HepG2 (cell line): Measurements from ENCODE around the gene TSTD2. TPM values are rescaled to one million over a fixed set of nuclear protein-coding genes. Genes with fewer than 3 reads are reported as not detected.

Experiments
- BORCS8-MEF2B ChIP-seq: sonication (generic); formaldehyde crosslinking; IDR thresholded peaks from 2 replicates; pipeline ENCODE4 v1.8.0; 2022; ENCODE audit warnings: mild to moderate bottlenecking, missing genetic modification reagents
- FLYWCH1 ChIP-seq: sonication (generic); formaldehyde crosslinking; IDR thresholded peaks from 2 replicates; pipeline ENCODE4 v1.8.1; 2023; ENCODE audit warnings: mild to moderate bottlenecking, missing genetic modification reagents
- GTF2F1 ChIP-seq: fragments of 150-350 bp; IDR thresholded peaks from 2 replicates; pipeline ENCODE4 v1.6.1; 2014; ENCODE audit warnings: low read length
- MTF1 ChIP-seq: sonication (generic); formaldehyde crosslinking; IDR thresholded peaks from 2 replicates; pipeline ENCODE4 v1.5.0; 2020; ENCODE audit warnings: missing genetic modification reagents
- MXI1 ChIP-seq: IDR thresholded peaks from 3 replicates; pipeline ENCODE4 v1.6.1; 2012; ENCODE audit warnings: low read depth, low read length, inconsistent platforms, borderline replicate concordance
- TAF1 ChIP-seq: sonication (generic); formaldehyde crosslinking; IDR thresholded peaks from 2 replicates; pipeline ENCODE4 v1.4.0; 2020; ENCODE audit warnings: missing genetic modification reagents
- ZBTB3 ChIP-seq: sonication (generic); formaldehyde crosslinking; IDR thresholded peaks from 2 replicates; pipeline ENCODE4 v1.4.0; 2020; ENCODE audit warnings: low read depth, mild to moderate bottlenecking, moderate library complexity, missing genetic modification reagents, borderline replicate concordance
- ZBTB44 ChIP-seq: sonication (generic); formaldehyde crosslinking; IDR thresholded peaks from 2 replicates; pipeline ENCODE4 v1.4.0; 2020; ENCODE audit warnings: missing genetic modification reagents
- ZNF253 ChIP-seq: sonication (generic); formaldehyde crosslinking; IDR thresholded peaks from 2 replicates; pipeline ENCODE4 v1.8.0; 2022; ENCODE audit warnings: mild to moderate bottlenecking, missing genetic modification reagents, borderline replicate concordance
- ZNF280D ChIP-seq: sonication (generic); formaldehyde crosslinking; IDR thresholded peaks from 2 replicates; pipeline ENCODE4 v1.5.1; 2020; ENCODE audit warnings: mild to moderate bottlenecking, missing genetic modification reagents
- ZNF318 ChIP-seq: sonication (generic); formaldehyde crosslinking; IDR thresholded peaks from 2 replicates; pipeline ENCODE4 v1.4.0; 2020; ENCODE audit warnings: mild to moderate bottlenecking, missing genetic modification reagents
- ZNF33A ChIP-seq: sonication (generic); formaldehyde crosslinking; IDR thresholded peaks from 2 replicates; pipeline ENCODE4 v1.5.1; 2020; ENCODE audit warnings: missing genetic modification reagents, mild to moderate bottlenecking, moderate library complexity, borderline replicate concordance
- ZNF33B ChIP-seq: sonication (generic); formaldehyde crosslinking; IDR thresholded peaks from 2 replicates; pipeline ENCODE4 v1.5.1; 2020; ENCODE audit warnings: mild to moderate bottlenecking, missing genetic modification reagents
- ZNF44 ChIP-seq: sonication (generic); formaldehyde crosslinking; IDR thresholded peaks from 2 replicates; pipeline ENCODE4 v1.5.1; 2020; ENCODE audit warnings: mild to moderate bottlenecking, missing genetic modification reagents
- ZNF660 ChIP-seq: sonication (generic); formaldehyde crosslinking; IDR thresholded peaks from 2 replicates; pipeline ENCODE4 v1.5.1; 2020; ENCODE audit warnings: mild to moderate bottlenecking, low read depth, missing genetic modification reagents, borderline replicate concordance
- ZNF747 ChIP-seq: sonication (generic); formaldehyde crosslinking; IDR thresholded peaks from 2 replicates; pipeline ENCODE4 v1.8.1; 2023; ENCODE audit warnings: missing genetic modification reagents, mild to moderate bottlenecking, borderline replicate concordance
- polyA plus RNA-seq, 8 experiments: library from polyadenylated mRNA; depleted of rRNA in 3 of 8; stranded (reverse) in 7 of 8; unstranded in 1 of 8; fragments of >200 nt; fragmentation: Illumina TruSeq in 4 of 8; extraction: Trizol in 4 of 8; gene quantifications; 2 replicates each; pipeline versions ENCODE4 v1.2.1 to v1.2.3, GENCODE V29; 2011 to 2016; ENCODE audit warnings: low read depth in 4 of 8, missing spikeins in 1 of 8, mixed read lengths in 1 of 8; ENCODE audit not compliant: insufficient read depth in 1 of 8
- total RNA-seq, 5 experiments: library from RNA; depleted of rRNA; stranded (reverse); fragments of >200 nt; fragmentation: Illumina TruSeq; extraction: Trizol; gene quantifications; 2 replicates each; pipeline ENCODE4 v1.2.3, GENCODE V29; 2016; ENCODE audit warnings: low read depth in 1 of 5

Gene TSTD2
- total and polyA plus RNA-seq, 2 of the 13 experiments (the other 11 are each of a cell fraction or from before 2014, with no cell fraction given): 16.0 to 23.1 TPM

GRCh38 chr9:97632985-97633858 lies at the start of gene TSTD2, which contains the start of gene NCBP1 (continued):
- TF ChIP-seq MTF1 (0 out of 2 replicates have a peak, but pooled peaks have one; percentile 13), ZNF253 (CRISPR knock-in tag) (peak; percentile 83), TAF1 (CRISPR knock-in tag) (peak; percentile 98), ZNF660 (CRISPR knock-in tag) (no peak), ZBTB44 (CRISPR knock-in tag) (no peak), FLYWCH1 (CRISPR knock-in tag) (no peak), ZNF33B (CRISPR knock-in tag) (peak; percentile 18; the same call in 1 of the 2 replicates), ZNF44 (CRISPR knock-in tag) (peak; percentile 20), GTF2F1 (no peak), ZNF318 (no peak), ZNF33A (no peak), BORCS8-MEF2B (CRISPR knock-in tag) (peak; percentile 54), ZBTB3 (CRISPR knock-in tag) (peak; percentile 34; the same call in 1 of the 2 replicates), ZNF747 (CRISPR knock-in tag) (peak; percentile 84; the same call in 1 of the 2 replicates), MXI1 (peak; percentile 70), ZNF280D (CRISPR knock-in tag) (no peak)
